Measurements from ENCODE around the gene PLEKHG4.

DNA sequence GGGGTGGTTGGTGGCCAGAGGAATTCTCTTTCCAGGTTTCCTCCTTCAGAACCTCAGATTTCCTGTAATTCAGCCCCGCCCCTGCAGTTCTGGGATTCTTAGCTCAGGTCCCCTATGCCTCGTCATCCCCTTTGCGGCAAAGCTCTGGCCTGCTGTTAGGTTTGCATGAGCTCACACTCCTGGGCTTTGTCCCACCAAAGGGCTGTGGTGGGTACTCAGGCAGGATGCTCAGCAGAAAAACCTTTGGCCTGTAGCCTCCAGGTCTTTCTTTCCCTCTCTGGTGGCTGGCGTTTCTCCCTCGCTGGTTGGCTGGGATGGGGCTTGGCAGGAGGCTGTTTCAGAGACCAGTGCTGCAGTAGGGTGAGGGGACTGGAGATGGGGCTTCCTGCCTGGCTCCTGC, 9.6 kb upstream of the PLEKHG4 start:
- TF ChIP-seq POLR2A (IDR thresholded peaks at IDR 0.05) (no peak), CTCF (IDR thresholded peaks at IDR 0.05) (no peak), POLR2AphosphoS5 (IDR thresholded peaks at IDR 0.05) (no peak)
